HEK293 (cell line): ENCODE results near the gene MPPED1.

Source experiments
- CTCF ChIA-PET: fragments of 350-600 bp; formaldehyde crosslinking; extraction: SDS; loops from one replicate; lab custom pipeline; 2021; ENCODE audit warnings: antibody characterized with exemption; lab: Yijun Ruan, JAX
- POLR2A ChIA-PET: fragments of 300-600 bp; formaldehyde crosslinking; extraction: SDS; loops from one replicate; lab custom pipeline; 2020; ENCODE audit warnings: antibody characterized with exemption, inconsistent platforms; lab: Yijun Ruan, JAX
- H3K27ac ChIP-seq: fragments of 200-500 bp; sonication (Bioruptor generic); 2 replicates; pipeline ENCODE4 v1.5.1; 2014; ENCODE audit warnings: low read depth, low read length, control low read depth, inconsistent platforms; ENCODE audit errors: extremely low read depth
- H3K36me3 ChIP-seq, 2 experiments: fragments of 200-500 bp in 1 of 2; sonication (Bioruptor generic) in 1 of 2; 1 replicate in 1 of 2; 2 replicates in 1 of 2; pipeline ENCODE4 v1.5.1; 2014 to 2017; ENCODE audit warnings: inconsistent platforms in 2 of 2, low read length in 2 of 2; ENCODE audit not compliant: control insufficient read depth in 2 of 2, insufficient read depth in 1 of 2
- H3K4me1 ChIP-seq: fragments of 200-500 bp; sonication (Bioruptor generic); 2 replicates; pipeline ENCODE4 v1.5.1; 2014; ENCODE audit warnings: mild to moderate bottlenecking, low read length, inconsistent platforms; ENCODE audit not compliant: control insufficient read depth, insufficient read depth
- H3K4me3 ChIP-seq: 2 replicates; pipeline ENCODE4 v1.5.1; 2011; ENCODE audit warnings: low read depth, mild to moderate bottlenecking, control low read depth, low read length, moderate library complexity
- H3K9me3 ChIP-seq: fragments of 200-500 bp; sonication (Bioruptor generic); 2 replicates; pipeline ENCODE4 v1.5.1; 2014; ENCODE audit warnings: low read depth, low read length, inconsistent platforms; ENCODE audit not compliant: control insufficient read depth, insufficient read depth
- GLIS2 ChIP-seq: fragments of 450-650 bp; formaldehyde crosslinking; IDR thresholded peaks from 2 replicates; pipeline ENCODE4 v1.5.1; 2016; ENCODE audit warnings: missing biosample characterization, missing genetic modification characterization
- IKZF3 ChIP-seq: fragments of 450-650 bp; IDR thresholded peaks from 2 replicates; pipeline ENCODE4 v1.5.0; 2018; ENCODE audit warnings: missing biosample characterization, mild to moderate bottlenecking, missing genetic modification characterization, moderate library complexity
- KLF10 ChIP-seq: fragments of 450-650 bp; IDR thresholded peaks from 2 replicates; pipeline ENCODE4 v1.5.1; 2018; ENCODE audit warnings: missing biosample characterization, mild to moderate bottlenecking, missing genetic modification characterization
- SP2 ChIP-seq: fragments of 450-650 bp; formaldehyde crosslinking; IDR thresholded peaks from 2 replicates; pipeline ENCODE4 v1.5.1; 2016; ENCODE audit warnings: missing biosample characterization, missing genetic modification characterization
- ZFP69B ChIP-seq: fragments of 450-650 bp; formaldehyde crosslinking; IDR thresholded peaks from 2 replicates; pipeline ENCODE4 v1.5.1; 2016; ENCODE audit warnings: missing biosample characterization, missing genetic modification characterization
- ZNF114 ChIP-seq: fragments of 450-650 bp; formaldehyde crosslinking; IDR thresholded peaks from 2 replicates; pipeline ENCODE4 v1.5.0; 2017; ENCODE audit warnings: missing biosample characterization, missing genetic modification characterization
- ZNF157 ChIP-seq: fragments of 450-650 bp; formaldehyde crosslinking; IDR thresholded peaks from 2 replicates; pipeline ENCODE4 v1.5.1; 2016; ENCODE audit warnings: missing biosample characterization, missing genetic modification characterization
- ZNF184 ChIP-seq: fragments of 450-650 bp; IDR thresholded peaks from 2 replicates; pipeline ENCODE4 v1.5.1; 2018; ENCODE audit warnings: missing biosample characterization, mild to moderate bottlenecking, missing genetic modification characterization
- ZNF248 ChIP-seq: fragments of 450-650 bp; formaldehyde crosslinking; IDR thresholded peaks from 2 replicates; pipeline ENCODE4 v1.5.1; 2017; ENCODE audit warnings: missing biosample characterization, missing genetic modification characterization
- ZNF324 ChIP-seq: fragments of 450-650 bp; formaldehyde crosslinking; IDR thresholded peaks from 2 replicates; pipeline ENCODE4 v1.5.1; 2016; ENCODE audit warnings: missing biosample characterization, missing genetic modification characterization
- ZNF335 ChIP-seq: fragments of 450-650 bp; formaldehyde crosslinking; conservative IDR thresholded peaks from 2 replicates; pipeline ENCODE4 v1.5.1; 2016; ENCODE audit warnings: missing biosample characterization, missing genetic modification characterization
- ZNF510 ChIP-seq: fragments of 450-650 bp; formaldehyde crosslinking; IDR thresholded peaks from 2 replicates; pipeline ENCODE4 v1.5.1; 2018; ENCODE audit warnings: mild to moderate bottlenecking, missing genetic modification characterization, missing biosample characterization; ENCODE audit not compliant: insufficient replicate concordance
- ZNF521 ChIP-seq: fragments of 450-650 bp; formaldehyde crosslinking; IDR thresholded peaks from 2 replicates; pipeline ENCODE4 v1.5.1; 2017; ENCODE audit warnings: missing biosample characterization, mild to moderate bottlenecking, missing genetic modification characterization
- ZNF561 ChIP-seq: fragments of 450-650 bp; IDR thresholded peaks from 2 replicates; pipeline ENCODE4 v1.5.1; 2018; ENCODE audit warnings: missing biosample characterization, missing genetic modification characterization, borderline replicate concordance
- ZNF621 ChIP-seq: fragments of 450-650 bp; formaldehyde crosslinking; IDR thresholded peaks from 2 replicates; pipeline ENCODE4 v1.5.1; 2017; ENCODE audit warnings: missing biosample characterization, missing genetic modification characterization
- ZNF623 ChIP-seq: fragments of 450-650 bp; formaldehyde crosslinking; IDR thresholded peaks from 2 replicates; pipeline ENCODE4 v1.5.1; 2016; ENCODE audit warnings: missing biosample characterization, missing genetic modification characterization
- ZNF629 ChIP-seq: fragments of 450-650 bp; formaldehyde crosslinking; IDR thresholded peaks from 2 replicates; pipeline ENCODE4 v1.5.1; 2017; ENCODE audit warnings: missing biosample characterization, missing genetic modification characterization
- ZSCAN16 ChIP-seq: fragments of 450-650 bp; formaldehyde crosslinking; IDR thresholded peaks from 2 replicates; pipeline ENCODE4 v1.5.1; 2016; ENCODE audit warnings: missing biosample characterization, missing genetic modification characterization
- TF ChIP-seq, protein P1 (sequence below): fragments of 450-650 bp; formaldehyde crosslinking; IDR thresholded peaks from 2 replicates; pipeline ENCODE4 v1.5.1; 2016; ENCODE audit warnings: missing biosample characterization, missing genetic modification characterization
- TF ChIP-seq, protein P2 (sequence below): fragments of 450-650 bp; formaldehyde crosslinking; IDR thresholded peaks from 2 replicates; pipeline ENCODE4 v1.5.1; 2016; ENCODE audit warnings: missing biosample characterization, missing genetic modification characterization
- TF ChIP-seq, protein P3 (sequence below): fragments of 450-650 bp; formaldehyde crosslinking; IDR thresholded peaks from 2 replicates; pipeline ENCODE4 v1.5.1; 2016; ENCODE audit warnings: missing biosample characterization, missing genetic modification characterization
- TF ChIP-seq, protein P4 (sequence below): fragments of 450-650 bp; formaldehyde crosslinking; IDR thresholded peaks from 2 replicates; pipeline ENCODE4 v1.5.1; 2017; ENCODE audit warnings: missing biosample characterization, missing genetic modification characterization
- TF ChIP-seq, protein P5 (sequence below): fragments of 450-650 bp; formaldehyde crosslinking; IDR thresholded peaks from 2 replicates; pipeline ENCODE4 v1.5.1; 2016; ENCODE audit warnings: missing biosample characterization, missing genetic modification characterization
- TF ChIP-seq, protein P6 (sequence below): fragments of 450-650 bp; formaldehyde crosslinking; optimal IDR thresholded peaks from 2 replicates; pipeline ENCODE3; 2016; ENCODE audit warnings: missing biosample characterization, mild to moderate bottlenecking, missing genetic modification characterization

MPPED1 gene

DNA sequence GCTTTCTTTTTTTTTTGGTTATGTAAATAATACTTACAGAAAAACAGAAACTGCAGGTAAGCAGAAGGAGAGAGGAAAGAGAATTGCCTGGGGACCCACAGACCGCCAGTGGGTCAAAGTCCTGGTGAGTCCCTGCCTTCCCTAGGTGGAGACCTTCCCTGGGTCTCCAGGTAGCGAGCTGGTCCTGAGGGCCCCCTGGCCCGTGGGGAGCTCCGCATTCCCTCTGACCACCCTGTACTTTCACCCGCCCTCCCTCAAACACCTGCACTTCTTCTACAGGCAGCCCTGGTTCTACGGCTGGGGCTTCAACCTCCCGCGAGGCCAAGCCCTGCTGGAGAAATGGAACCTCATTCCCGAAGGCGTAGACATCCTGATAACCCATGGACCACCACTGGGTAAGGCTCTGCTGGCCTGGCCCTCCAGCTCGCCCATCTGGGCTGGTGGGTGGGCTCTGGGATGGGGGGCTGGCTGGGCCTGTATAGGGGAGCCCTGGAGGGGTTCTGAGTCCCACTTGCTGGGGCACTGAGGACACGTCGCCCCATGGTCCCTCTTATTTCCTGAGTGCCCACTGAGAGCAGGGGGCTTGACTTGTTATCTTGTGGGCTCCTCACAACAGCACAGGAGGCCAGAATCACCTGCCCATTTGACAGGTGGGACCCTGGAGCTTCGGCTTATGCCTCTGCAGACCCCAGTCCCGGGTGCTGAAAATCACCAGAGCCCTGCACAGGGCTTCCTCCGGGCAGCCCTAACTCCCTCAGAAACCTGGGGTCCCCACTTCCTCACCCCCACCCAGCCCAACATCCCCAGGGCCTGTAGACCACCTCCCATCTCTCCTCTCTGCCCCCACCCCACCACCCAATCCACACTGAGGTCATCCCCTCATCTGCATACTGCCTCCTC lies 86.4 kb downstream of the MPPED1 start (continued):
- TF ChIP-seq, protein P1, sequence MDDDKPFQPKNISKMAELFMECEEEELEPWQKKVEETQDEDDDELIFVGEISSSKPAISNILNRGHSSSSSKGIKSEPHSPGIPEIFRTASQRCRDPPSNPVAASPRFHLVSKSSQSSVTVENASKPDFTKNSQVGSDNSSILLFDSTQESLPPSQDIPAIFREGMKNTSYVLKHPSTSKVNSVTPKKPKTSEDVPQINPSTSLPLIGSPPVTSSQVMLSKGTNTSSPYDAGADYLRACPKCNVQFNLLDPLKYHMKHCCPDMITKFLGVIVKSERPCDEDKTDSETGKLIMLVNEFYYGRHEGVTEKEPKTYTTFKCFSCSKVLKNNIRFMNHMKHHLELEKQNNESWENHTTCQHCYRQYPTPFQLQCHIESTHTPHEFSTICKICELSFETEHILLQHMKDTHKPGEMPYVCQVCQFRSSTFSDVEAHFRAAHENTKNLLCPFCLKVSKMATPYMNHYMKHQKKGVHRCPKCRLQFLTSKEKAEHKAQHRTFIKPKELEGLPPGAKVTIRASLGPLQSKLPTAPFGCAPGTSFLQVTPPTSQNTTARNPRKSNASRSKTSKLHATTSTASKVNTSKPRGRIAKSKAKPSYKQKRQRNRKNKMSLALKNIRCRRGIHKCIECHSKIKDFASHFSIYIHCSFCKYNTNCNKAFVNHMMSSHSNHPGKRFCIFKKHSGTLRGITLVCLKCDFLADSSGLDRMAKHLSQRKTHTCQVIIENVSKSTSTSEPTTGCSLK (tag by site-specific recombination): no peak
- TF ChIP-seq, protein P2, sequence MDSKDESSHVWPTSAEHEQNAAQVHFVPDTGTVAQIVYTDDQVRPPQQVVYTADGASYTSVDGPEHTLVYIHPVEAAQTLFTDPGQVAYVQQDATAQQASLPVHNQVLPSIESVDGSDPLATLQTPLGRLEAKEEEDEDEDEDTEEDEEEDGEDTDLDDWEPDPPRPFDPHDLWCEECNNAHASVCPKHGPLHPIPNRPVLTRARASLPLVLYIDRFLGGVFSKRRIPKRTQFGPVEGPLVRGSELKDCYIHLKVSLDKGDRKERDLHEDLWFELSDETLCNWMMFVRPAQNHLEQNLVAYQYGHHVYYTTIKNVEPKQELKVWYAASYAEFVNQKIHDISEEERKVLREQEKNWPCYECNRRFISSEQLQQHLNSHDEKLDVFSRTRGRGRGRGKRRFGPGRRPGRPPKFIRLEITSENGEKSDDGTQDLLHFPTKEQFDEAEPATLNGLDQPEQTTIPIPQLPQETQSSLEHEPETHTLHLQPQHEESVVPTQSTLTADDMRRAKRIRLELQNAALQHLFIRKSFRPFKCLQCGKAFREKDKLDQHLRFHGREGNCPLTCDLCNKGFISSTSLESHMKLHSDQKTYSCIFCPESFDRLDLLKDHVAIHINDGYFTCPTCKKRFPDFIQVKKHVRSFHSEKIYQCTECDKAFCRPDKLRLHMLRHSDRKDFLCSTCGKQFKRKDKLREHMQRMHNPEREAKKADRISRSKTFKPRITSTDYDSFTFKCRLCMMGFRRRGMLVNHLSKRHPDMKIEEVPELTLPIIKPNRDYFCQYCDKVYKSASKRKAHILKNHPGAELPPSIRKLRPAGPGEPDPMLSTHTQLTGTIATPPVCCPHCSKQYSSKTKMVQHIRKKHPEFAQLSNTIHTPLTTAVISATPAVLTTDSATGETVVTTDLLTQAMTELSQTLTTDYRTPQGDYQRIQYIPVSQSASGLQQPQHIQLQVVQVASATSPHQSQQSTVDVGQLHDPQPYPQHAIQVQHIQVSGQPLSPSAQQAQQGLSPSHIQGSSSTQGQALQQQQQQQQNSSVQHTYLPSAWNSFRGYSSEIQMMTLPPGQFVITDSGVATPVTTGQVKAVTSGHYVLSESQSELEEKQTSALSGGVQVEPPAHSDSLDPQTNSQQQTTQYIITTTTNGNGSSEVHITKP: no peak

DNA sequence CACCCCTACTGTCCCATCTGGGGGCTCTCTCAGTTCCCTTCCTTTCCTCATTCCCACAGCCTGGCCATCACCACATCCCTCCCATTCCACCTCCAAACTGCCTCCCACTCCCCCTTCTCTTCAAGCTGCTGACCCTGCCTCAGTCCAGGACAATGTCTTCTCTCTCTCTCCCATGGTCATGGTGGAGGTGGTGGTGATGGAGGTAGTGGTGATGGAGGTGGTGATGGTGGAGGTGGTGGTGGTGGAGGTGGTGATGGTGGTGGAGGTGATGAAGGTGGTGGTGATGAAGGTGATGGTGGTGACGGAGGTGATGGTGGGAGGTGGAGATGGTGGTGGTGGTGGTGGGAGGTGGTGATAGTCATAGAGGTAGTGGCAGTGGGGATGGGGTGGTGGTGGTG lies 87.0 kb downstream of the MPPED1 start:
- POLR2A ChIA-PET: no interaction called here
- Histone ChIP-seq H3K4me1 (no peaks in the 10 kb centered on the region), H3K36me3 (no peaks in the 10 kb centered on the region), H3K4me3 (no peak overlapping the region), H3K9me3 (no peaks in the 10 kb centered on the region), H3K27ac (no peak overlapping the region)
- CTCF ChIA-PET: no interaction called here
- TF ChIP-seq ZNF561 (tag by site-specific recombination) (no peak), ZNF521 (tag by site-specific recombination) (peak; percentile 45; the same call in 1 of the 2 replicates), IKZF3 (no peak), ZNF621 (tag by site-specific recombination) (peak; percentile 43; the same call in 1 of the 2 replicates), ZSCAN16 (tag by site-specific recombination) (no peak), SP2 (tag by site-specific recombination) (no peak), ZNF184 (no peak), ZNF248 (0 out of 2 replicates have a peak, but pooled peaks have one; percentile 32), ZNF114 (tag by site-specific recombination) (peak; percentile 93; the same call in 1 of the 2 replicates), KLF10 (no peak), ZNF623 (tag by site-specific recombination) (no peak), ZNF335 (tag by site-specific recombination) (no peak), ZNF324 (no peak), ZFP69B (tag by site-specific recombination) (no peak), GLIS2 (tag by site-specific recombination) (no peak), ZNF157 (tag by site-specific recombination) (no peak), ZNF510 (no peak), ZNF629 (no peak)
- TF ChIP-seq, protein P3, sequence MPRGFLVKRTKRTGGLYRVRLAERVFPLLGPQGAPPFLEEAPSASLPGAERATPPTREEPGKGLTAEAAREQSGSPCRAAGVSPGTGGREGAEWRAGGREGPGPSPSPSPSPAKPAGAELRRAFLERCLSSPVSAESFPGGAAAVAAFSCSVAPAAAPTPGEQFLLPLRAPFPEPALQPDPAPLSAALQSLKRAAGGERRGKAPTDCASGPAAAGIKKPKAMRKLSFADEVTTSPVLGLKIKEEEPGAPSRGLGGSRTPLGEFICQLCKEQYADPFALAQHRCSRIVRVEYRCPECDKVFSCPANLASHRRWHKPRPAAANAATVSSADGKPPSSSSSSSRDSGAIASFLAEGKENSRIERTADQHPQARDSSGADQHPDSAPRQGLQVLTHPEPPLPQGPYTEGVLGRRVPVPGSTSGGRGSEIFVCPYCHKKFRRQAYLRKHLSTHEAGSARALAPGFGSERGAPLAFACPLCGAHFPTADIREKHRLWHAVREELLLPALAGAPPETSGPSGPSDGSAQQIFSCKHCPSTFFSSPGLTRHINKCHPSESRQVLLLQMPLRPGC (tag by site-specific recombination): no peak
- TF ChIP-seq, protein P4, sequence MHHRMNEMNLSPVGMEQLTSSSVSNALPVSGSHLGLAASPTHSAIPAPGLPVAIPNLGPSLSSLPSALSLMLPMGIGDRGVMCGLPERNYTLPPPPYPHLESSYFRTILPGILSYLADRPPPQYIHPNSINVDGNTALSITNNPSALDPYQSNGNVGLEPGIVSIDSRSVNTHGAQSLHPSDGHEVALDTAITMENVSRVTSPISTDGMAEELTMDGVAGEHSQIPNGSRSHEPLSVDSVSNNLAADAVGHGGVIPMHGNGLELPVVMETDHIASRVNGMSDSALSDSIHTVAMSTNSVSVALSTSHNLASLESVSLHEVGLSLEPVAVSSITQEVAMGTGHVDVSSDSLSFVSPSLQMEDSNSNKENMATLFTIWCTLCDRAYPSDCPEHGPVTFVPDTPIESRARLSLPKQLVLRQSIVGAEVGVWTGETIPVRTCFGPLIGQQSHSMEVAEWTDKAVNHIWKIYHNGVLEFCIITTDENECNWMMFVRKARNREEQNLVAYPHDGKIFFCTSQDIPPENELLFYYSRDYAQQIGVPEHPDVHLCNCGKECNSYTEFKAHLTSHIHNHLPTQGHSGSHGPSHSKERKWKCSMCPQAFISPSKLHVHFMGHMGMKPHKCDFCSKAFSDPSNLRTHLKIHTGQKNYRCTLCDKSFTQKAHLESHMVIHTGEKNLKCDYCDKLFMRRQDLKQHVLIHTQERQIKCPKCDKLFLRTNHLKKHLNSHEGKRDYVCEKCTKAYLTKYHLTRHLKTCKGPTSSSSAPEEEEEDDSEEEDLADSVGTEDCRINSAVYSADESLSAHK (tag by site-specific recombination): no peak
- TF ChIP-seq, protein P5, sequence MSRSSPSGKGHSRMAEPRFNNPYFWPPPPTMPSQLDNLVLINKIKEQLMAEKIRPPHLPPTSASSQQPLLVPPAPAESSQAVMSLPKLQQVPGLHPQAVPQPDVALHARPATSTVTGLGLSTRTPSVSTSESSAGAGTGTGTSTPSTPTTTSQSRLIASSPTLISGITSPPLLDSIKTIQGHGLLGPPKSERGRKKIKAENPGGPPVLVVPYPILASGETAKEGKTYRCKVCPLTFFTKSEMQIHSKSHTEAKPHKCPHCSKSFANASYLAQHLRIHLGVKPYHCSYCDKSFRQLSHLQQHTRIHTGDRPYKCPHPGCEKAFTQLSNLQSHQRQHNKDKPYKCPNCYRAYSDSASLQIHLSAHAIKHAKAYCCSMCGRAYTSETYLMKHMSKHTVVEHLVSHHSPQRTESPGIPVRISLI (tag by site-specific recombination): no peak
- TF ChIP-seq, protein P6, sequence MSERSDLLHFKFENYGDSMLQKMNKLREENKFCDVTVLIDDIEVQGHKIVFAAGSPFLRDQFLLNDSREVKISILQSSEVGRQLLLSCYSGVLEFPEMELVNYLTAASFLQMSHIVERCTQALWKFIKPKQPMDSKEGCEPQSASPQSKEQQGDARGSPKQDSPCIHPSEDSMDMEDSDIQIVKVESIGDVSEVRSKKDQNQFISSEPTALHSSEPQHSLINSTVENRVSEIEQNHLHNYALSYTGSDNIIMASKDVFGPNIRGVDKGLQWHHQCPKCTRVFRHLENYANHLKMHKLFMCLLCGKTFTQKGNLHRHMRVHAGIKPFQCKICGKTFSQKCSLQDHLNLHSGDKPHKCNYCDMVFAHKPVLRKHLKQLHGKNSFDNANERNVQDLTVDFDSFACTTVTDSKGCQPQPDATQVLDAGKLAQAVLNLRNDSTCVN (tag by site-specific recombination): no peak
